Measurements from ENCODE around the gene ZNF628.

Gene ZNF628

GRCh38 chr19:55482967-55483705 lies 6.7 kb downstream of the ZNF628 start:
- H3K4me1 ChIP-seq (ENCODE audit: control insufficient read depth, low read length): peaks cover 20% of the 10 kb centered on the region
- TF ChIP-seq CTCF (IDR thresholded peaks at IDR 0.05; ENCODE audit: low read depth, low read length, poor library complexity, severe bottlenecking) (no peak), EZH2phosphoT487 (IDR thresholded peaks at IDR 0.05; ENCODE audit: borderline replicate concordance, low read length) (no peak)
- H3K27ac ChIP-seq (ENCODE audit: low read depth, low read length): no peak overlapping the region
- H3K9me3 ChIP-seq (ENCODE audit: control insufficient read depth, insufficient read depth, low read length): no peaks in the 10 kb centered on the region
- H3K27me3 ChIP-seq (ENCODE audit: control insufficient read depth, low read length): no peaks in the 10 kb centered on the region
- H4K20me1 ChIP-seq (ENCODE audit: control insufficient read depth, insufficient read depth, low read depth, low read length): no peaks in the 10 kb centered on the region
- H3K9me2 ChIP-seq (replicated peaks; ENCODE audit: control insufficient read depth, low read length): no peaks in the 10 kb centered on the region
- H3K4me3 ChIP-seq (ENCODE audit: low read length): no peak overlapping the region
- peaks cover 5% of the 10 kb centered on the region for H3K36me3 ChIP-seq (ENCODE audit: control insufficient read depth, low read length)
- H3F3A ChIP-seq (ENCODE audit: control insufficient read depth, insufficient read depth): no peaks in the 10 kb centered on the region; the same call in 1 of the 2 replicates
- H3K4me2 ChIP-seq (ENCODE audit: low read length): no peak overlapping the region
- H3K79me2 ChIP-seq (ENCODE audit: control insufficient read depth, low read length): peaks cover 21% of the 10 kb centered on the region

DNA sequence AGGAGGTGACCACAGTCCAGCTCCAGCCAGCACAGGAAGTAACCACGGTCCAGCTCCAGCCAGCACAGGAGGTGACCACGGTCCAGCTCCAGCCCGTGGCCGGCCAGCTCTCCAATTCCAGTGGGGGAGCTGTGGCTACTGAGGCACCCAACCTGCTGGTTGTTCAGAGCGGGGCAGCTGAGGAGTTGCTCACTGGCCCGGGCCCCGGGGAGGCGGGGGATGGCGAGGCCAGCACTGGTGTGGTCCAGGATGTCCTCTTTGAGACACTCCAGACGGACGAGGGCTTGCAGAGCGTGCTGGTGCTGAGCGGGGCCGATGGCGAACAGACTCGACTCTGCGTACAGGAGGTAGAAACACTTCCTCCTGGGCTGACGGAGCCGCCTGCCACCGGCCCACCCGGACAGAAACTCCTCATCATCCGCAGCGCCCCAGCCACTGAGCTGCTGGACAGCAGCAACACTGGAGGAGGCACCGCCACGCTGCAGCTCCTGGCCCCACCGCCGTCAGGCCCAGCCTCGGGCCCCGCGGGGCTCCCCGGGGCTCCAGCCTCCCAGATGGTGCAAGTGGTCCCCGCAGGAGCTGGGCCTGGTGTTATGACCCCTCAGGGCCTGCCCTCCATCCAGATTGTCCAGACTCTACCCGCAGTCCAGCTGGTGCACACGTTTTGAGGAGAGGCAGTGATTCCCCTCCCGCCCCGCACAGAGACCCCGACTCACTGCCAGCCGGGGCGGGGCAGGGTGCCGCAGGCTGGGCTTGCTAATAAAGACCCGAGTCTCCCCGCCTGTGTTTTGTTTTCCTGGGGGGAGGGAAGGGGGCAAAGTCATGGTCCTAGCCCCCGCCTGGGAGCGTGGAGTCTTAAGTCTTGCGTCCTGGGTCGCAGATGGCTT lies 7.5 kb downstream of the ZNF628 start:
- Histone ChIP-seq H3K4me1 (ENCODE audit: control insufficient read depth, low read length) (peaks cover 18% of the 10 kb centered on the region), H3K27me3 (ENCODE audit: control insufficient read depth, low read length) (no peaks in the 10 kb centered on the region), H3K79me2 (ENCODE audit: control insufficient read depth, low read length) (peaks cover 13% of the 10 kb centered on the region), H3K4me3 (ENCODE audit: low read length) (peak overlapping the region; percentile 92), H3K9me3 (ENCODE audit: control insufficient read depth, insufficient read depth, low read length) (no peaks in the 10 kb centered on the region), H4K20me1 (ENCODE audit: control insufficient read depth, insufficient read depth, low read depth, low read length) (no peaks in the 10 kb centered on the region), H3F3A (ENCODE audit: control insufficient read depth, insufficient read depth) (no peaks in the 10 kb centered on the region; the same call in 1 of the 2 replicates), H3K27ac (ENCODE audit: low read depth, low read length) (no peak overlapping the region), H3K4me2 (ENCODE audit: low read length) (peak overlapping the region; percentile 74), H3K9me2 (replicated peaks; ENCODE audit: control insufficient read depth, low read length) (no peaks in the 10 kb centered on the region), H3K36me3 (ENCODE audit: control insufficient read depth, low read length) (peaks cover 5% of the 10 kb centered on the region)
- TF ChIP-seq EZH2phosphoT487 (IDR thresholded peaks at IDR 0.05; ENCODE audit: borderline replicate concordance, low read length) (no peak), CTCF (IDR thresholded peaks at IDR 0.05; ENCODE audit: low read depth, low read length, poor library complexity, severe bottlenecking) (no peak)

- peak within 1 kb of the TSS; percentile 40 for H3K27ac ChIP-seq (ENCODE audit: low read depth, low read length)
- no peaks in the 10 kb centered on the region for H3K9me2 ChIP-seq (replicated peaks; ENCODE audit: control insufficient read depth, low read length)
- H3K27me3 ChIP-seq (ENCODE audit: control insufficient read depth, low read length): no peaks in the 10 kb centered on the region
- H4K20me1 ChIP-seq (ENCODE audit: control insufficient read depth, insufficient read depth, low read depth, low read length): no peaks in the 10 kb centered on the region
- peak within 1 kb of the TSS; percentile 74 for H3K4me2 ChIP-seq (ENCODE audit: low read length)
- peak within 1 kb of the TSS; percentile 92 for H3K4me3 ChIP-seq (ENCODE audit: low read length)
- TF ChIP-seq EZH2phosphoT487 (IDR thresholded peaks at IDR 0.05; ENCODE audit: borderline replicate concordance, low read length): no peak
- TF ChIP-seq CTCF (IDR thresholded peaks at IDR 0.05; ENCODE audit: low read depth, low read length, poor library complexity, severe bottlenecking): no peak
- H3K36me3 ChIP-seq (ENCODE audit: control insufficient read depth, low read length): peaks cover 5% of the 10 kb centered on the region
- no peaks in the 10 kb centered on the region for H3K9me3 ChIP-seq (ENCODE audit: control insufficient read depth, insufficient read depth, low read length)
- H3K4me1 ChIP-seq (ENCODE audit: control insufficient read depth, low read length): peaks cover 18% of the 10 kb centered on the region
- peaks cover 5% of the 10 kb centered on the region for H3K79me2 ChIP-seq (ENCODE audit: control insufficient read depth, low read length)
- no peaks in the 10 kb centered on the region; the same call in 1 of the 2 replicates for H3F3A ChIP-seq (ENCODE audit: control insufficient read depth, insufficient read depth)
Measured at GRCh38 chr19:55484593-55485438, 8.4 kb downstream of the ZNF628 start, which contains the start of gene NAT14. TSS of gene NAT14 (plus strand) at chr19:55485188. CDS start at chr19:55485709, 521 bp downstream.

Data from DOHH2 (cell line).